Stimulated activated CD8-positive, alpha-beta memory T cell treated with anti-CD3 and anti-CD28 coated beads, Interleukin-7, amount 100 ng/mL, for 4 hours (primary cell): ENCODE results near the gene PLXNB3.
A peak's percentile ranks its signal among the peaks of the same experiment; 100 is the strongest.

Experiments
- DNase-seq, 2 donors: peaks; one replicate each; pipeline ENCODE4 v3.0.0-alpha.2; 2020; ENCODE audit warnings: low read depth in 2 of 2

Gene PLXNB3

DNA sequence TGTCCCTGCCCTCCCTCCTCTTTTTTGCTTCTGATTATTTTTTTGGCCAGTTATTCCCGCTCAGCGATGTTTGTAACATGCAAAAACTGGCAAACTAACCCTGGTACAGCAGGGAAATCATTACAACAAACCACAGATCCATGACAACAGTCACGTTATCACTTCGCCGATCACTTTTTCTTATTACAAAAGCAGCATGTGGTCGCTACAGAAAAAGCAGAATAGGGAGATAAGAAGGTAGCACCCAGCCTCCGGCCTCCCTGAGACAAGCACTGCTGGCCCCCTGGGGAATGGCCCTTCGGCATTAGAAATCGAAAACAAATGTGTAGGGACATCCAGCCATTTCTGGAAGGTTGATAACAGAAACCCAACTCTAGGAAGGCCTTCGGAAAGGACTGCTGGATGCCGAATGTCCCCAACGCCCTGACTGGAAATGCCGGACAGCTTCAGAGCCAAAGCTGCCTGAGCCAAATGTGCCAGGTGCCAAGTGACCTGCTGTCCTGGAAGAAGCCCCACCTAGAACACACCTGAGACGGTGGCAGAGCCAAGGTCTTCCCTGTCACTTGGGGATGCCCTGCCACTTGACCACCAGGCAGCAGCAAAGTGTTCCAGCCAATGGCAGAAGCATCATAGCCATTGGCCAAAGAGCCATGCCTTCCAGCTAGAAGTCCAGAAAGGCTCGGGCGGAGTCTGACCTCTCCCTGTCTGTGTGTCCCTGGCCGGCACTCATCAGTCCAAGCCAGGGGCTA, 27.2 kb downstream of the PLXNB3 start:
- no peak for DNase-seq

DNA sequence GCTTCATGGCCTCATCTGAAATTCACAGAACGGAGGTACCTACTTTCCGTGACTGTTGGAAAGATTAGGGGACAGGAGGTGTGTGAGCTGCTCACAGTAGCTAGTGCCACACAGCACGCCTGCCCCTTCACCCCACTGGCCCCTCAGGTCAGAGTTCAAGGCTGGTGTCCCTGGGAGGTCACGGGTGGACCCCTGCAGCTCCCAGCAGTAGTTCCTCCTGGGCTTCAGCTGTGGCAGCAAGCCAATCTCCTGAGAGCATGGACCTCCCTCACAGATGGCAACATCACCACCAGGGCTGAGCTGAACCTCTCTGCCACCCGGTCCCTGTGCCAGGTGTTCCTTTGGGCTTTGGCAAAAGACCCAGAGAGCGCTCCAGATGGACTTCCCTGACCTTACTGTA, 28.3 kb downstream of the PLXNB3 start:
- DNase-seq = no peak

- no peak for DNase-seq
Measured at GRCh38 chrX:153793291-153793690, 29.2 kb downstream of the PLXNB3 start.

GRCh38 chrX:153794018-153794896, 30.2 kb downstream of the PLXNB3 start, which contains the start of the genes IDH3G and SSR4:
Gene IDH3G, minus strand, starts transcription at chrX:153794375. Its CDS starts 49 bp downstream, at chrX:153794326.
Gene SSR4, plus strand, starts transcription at chrX:153794668. Its CDS starts 20 bp downstream, at chrX:153794688.
- DNase-seq = peak; percentile 87 to 90

DNA sequence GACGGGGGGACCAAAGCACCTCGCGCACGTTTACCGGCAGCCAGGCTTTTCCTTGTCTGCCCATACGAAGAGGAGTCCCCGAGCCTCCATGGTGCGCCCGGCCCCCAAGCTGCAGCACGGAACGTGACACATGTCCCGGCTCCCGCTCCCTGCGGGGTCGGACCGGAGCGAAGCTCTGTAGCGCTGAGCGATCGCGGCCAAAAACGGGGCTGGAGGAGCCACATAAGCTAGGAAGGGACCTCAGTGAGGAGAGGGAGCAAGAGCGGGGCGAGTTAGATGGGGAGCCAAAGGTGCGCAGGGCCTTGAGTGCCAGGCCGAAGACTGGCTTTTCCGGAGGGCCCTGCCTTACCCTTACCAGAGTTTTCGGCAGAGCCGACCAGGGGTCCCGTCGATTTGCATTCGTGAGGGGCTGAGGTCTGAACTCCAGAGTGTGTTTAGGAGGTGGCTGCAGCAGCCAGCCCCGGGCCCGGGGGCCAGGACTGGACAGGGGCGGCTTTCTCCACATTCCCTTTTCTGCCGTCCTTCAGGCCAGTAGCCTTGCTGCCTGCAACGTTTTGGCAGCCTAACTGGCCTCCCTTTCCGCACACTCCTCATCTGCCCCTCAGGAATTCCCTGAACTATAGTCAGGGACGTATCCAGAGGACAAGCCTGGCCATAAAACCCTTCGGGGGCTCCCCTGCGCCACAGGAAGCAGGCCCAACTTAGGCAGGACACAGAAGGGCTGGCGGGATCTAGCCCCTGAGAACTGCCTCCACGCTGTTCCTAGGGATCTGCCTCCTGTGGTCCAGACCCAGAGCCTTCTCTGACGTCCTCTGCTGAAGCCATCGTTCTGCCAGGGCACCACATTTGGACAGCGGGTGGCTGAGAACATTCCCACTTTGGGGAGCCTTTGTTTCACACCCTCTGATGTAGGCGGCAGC, 31.1 kb downstream of the PLXNB3 start:
- DNase-seq = no peak

DNA sequence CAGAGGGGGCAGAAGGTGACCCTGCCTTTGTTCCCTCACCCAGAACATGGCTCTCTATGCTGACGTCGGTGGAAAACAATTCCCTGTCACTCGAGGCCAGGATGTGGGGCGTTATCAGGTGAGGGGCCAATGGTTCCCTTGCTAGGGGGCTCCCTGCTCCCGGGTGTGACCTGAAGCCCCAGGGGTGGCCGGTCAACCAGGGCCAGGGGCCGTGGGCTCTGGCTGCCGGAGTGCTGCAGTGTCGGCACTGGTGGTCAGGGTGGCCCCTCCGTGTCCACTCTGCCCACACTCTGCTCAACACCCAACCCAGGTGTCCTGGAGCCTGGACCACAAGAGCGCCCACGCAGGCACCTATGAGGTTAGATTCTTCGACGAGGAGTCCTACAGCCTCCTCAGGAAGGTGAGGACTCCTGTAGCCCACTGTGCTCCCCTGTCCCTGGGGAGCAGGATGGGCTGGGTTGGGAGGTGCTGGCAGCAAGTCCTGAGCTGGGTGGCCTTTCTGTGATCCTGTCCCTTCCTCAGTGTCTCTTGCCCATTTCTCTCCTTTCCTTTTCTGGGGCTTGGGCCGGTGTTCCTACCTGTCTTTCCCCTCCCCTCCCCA, 33.5 kb downstream of the PLXNB3 start:
- DNase-seq = no peak

DNA sequence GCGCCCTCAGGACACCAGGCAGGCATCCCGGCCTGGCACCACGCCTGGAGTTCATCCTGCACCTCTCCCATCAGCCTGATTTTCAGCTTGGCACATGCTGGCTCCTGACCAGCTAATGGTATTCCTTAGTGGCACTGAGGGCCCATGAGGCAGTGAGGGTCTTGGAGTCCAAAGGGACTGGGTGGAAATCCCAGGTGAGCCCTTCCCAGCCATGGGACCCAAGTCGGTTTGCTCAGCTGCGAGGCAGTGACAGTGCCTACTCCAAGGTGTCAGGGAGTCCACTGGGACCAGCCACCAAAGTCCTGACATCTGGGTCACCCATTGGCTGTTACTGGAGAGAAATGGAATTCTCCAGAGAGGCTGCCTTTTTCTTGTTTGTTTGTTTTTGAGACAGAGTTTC, 35.3 kb downstream of the PLXNB3 start:
- DNase-seq = no peak

DNA sequence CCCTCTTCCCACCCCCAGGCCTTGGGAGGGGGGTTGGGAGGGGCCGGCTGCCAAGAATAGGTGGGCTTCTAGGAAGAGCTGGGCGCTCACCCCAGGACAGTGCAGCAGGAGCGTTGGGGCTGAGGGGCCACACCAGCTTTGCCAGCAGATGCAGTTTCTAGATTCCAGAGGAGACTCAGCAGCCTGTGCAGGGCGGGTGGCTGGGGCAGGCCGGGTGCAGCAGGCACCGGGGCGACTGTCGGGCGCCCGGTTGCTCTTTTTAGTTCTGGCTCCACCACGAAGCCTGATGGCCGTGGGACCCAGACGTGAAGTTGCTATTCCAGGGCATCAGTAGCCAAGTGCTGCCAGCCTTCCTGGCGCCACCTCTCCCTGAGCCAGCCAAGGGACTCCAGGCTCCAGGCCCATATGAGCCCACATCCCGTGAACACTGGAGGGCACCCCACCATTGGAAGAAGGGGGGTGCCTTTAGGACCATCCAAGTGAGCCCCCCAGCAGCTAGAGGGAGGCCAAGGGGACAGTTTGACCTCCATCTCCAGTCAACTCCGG, 36.2 kb downstream of the PLXNB3 start:
- DNase-seq = no peak

- no peak for DNase-seq
Measured at GRCh38 chrX:153800746-153801145, 36.7 kb downstream of the PLXNB3 start.

- DNase-seq = no peak
Measured at GRCh38 chrX:153801669-153802068, 37.6 kb downstream of the PLXNB3 start.

GRCh38 chrX:153802513-153803045, 38.5 kb downstream of the PLXNB3 start:
- DNase-seq = no peak

DNA sequence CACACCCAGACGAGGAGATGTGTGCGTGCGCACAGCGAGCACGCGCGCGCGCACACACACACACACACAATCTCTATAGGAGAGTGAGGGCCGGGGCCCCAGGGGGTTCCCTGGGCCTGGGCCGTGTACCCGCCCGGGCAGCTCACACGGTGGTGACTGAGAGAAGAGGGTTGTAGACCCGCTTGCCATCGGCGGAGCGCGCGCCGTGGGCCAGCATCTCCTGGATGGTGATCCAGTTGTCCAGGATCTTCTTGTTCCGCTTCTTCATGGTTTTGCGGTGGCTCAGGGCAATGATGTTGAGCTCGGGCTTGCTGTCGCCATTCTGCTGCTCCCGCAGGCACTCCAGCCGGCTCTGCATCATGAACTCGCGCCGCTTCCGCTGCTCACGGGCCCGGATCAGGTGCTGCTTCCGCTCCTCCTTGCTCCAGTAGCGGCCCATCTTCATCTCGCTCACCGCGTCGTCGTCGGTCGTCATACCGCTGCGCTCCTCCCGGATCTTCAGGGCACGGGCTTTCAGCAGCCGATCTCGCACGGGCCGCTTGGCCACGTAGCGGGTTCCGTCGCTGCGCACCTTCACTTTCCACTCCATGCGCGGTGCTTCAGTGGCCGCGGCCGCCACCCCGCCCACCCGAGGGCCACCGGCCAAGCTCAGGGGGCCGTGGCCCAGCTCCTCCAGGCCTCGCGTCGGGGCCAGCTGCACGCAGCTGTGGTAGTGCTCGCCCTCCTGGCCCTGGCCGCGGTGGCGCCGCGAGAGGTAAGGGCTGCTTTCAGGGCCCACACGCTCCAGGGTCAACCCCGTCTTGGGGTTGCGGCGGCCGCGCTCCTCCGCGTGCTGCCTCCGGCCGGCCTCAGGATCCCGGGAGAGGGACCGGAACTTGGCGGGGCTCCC, 39.4 kb downstream of the PLXNB3 start:
- no peak for DNase-seq

DNA sequence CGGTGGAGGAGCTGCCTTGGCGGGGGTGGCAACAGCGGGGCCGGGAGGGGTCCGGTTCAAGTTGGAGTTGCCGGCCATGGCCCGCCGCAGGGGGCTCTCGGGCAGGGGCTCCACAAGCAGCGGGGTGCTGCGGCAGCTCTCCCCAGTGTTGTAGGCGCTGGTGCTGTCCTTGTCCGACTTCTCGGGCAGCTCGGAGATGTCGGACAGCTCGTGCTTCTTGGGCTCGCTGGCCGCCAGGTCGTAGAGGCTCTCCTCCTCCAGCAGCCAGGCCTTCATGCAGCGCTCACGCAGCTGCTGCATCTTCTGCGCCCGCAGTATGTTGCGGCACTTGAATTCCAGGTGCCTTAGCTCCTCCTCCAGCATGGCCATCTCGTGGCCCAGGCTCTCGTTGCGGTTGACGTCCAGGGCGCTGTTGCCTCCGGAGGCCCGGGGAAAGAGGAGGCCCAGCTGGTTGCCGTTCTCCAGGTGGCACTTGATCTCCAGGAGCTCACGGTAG, 40.1 kb downstream of the PLXNB3 start:
- DNase-seq = no peak

DNA sequence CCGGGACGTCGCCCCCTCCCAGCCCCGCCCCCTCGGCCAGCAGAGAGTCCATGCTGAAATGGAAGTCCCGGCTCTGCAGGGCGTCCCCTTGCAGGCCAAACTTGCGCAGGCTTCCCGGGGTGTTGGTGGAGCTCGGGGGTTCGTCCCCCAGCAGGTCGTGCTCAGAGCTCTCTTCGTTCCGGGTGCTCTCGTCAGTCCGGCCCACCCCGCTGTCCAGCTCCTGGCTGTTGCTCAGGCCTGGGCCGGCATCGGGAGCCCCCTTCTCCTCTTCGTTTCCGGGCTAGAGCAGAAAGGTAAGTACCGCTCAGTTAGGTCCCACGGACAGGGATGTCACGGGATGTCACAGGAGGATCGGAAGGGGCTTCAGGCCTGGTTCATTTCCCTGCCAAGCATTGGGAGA, 40.6 kb downstream of the PLXNB3 start:
- DNase-seq = no peak

- no peak for DNase-seq
Measured at GRCh38 chrX:153805436-153805835, 41.4 kb downstream of the PLXNB3 start.

- DNase-seq = no peak
Measured at GRCh38 chrX:153806999-153807575, 43.0 kb downstream of the PLXNB3 start.

DNA sequence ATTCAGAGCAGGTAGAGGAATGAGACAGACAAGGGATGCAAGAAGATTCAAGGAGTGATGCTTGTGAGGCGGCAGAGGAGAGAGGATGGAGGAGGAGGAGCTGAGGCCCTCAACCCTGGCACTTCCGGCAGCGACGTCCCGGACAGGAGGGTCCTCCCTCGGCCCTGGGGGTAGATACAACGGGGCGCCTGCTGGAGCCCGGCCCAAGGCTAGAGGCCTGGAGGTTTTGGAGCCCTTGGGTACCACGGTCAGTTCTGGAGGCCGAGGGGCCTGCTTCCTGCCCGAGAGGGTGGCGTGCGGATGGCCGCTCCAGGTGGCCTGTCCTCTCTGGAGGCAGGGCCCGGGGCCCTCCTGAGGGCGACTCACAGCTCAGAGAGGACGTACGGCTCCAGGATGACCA, 43.9 kb downstream of the PLXNB3 start:
- no peak for DNase-seq

DNA sequence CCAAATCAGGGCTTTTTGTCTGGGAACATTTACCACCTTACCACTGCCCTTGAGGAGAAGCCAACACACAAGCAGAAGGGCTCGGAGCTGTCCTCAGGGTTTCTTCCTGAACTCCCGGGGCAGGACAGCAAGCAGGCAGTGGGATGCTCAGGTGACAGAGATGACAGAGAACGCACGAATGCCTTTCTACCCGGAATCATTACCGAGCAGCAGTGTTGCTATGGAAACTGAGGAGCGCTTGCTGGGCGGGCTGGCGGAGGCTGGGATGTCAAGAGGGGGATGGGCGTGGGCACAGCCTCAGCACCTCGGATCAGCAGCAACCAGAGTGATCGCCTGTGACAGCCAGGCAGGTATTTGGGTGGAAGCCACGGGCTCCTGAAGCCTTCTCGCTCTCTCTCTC, 48.2 kb downstream of the PLXNB3 start:
- DNase-seq = no peak

DNA sequence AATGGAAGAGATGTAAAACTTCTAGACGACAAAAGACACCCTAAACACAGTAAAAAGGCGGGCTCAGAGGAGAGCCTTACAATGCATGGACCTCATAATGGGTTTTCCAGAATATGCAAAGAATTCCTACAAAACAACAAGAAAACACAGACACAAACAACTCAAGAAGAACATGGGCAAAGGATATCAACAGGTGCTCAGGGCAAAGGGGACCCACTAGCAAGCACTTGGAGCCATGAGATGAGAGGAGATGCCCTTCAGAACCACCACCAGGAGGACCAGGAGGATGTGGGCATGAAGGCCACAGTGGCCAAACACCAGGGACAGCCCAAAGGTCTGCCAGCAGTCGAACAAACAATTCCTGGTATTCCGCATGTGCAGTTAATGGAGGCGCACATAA, 49.1 kb downstream of the PLXNB3 start:
- DNase-seq = no peak
